ENCODE results near the gene CYB561D1.

The CYB561D1 gene

GRCh38 chr1:109499081-109499480 is 5.2 kb downstream of the CYB561D1 start:
- intact Hi-C loops (cut with DNase I), result no loop called here
- DNase-seq, result peak in 2 of 10 donors; percentile 82 to 88

- DNase-seq, result peak in 2 of 10 donors; percentile 29 to 88
- intact Hi-C loops (cut with DNase I), result no loop called here
These were observed 6.0 kb downstream of the CYB561D1 start for GRCh38 chr1:109499661-109500536.

GRCh38 chr1:109500941-109501381 is 7.1 kb downstream of the CYB561D1 start:
- DNase-seq, result peak in 1 of 10 donors; percentile 61
- intact Hi-C loops (cut with DNase I), result no loop called here

- DNase-seq, result peak in 1 of 10 donors; percentile 77
- intact Hi-C loops (cut with DNase I), result no loop called here
These were observed 7.9 kb downstream of the CYB561D1 start for GRCh38 chr1:109501644-109502363.

GRCh38 chr1:109502364-109502851 is 8.5 kb downstream of the CYB561D1 start:
- intact Hi-C loops (cut with DNase I), result no loop called here
- peak in 1 of 10 donors; percentile 20 for DNase-seq

- intact Hi-C loops (cut with DNase I), result no loop called here
- DNase-seq, result no peak
These were observed 10.0 kb downstream of the CYB561D1 start for GRCh38 chr1:109503935-109504334.

- intact Hi-C loops (cut with DNase I), result no loop called here
- DNase-seq, result no peak
These were observed 11.1 kb downstream of the CYB561D1 start for GRCh38 chr1:109504974-109505373.

- intact Hi-C loops (cut with DNase I), result no loop called here
- peak in 1 of 10 donors; percentile 84 for DNase-seq
These were observed 14.3 kb downstream of the CYB561D1 start for GRCh38 chr1:109508001-109508872.

- intact Hi-C loops (cut with DNase I), result no loop called here
- no peak for DNase-seq
These were observed 14.9 kb downstream of the CYB561D1 start for GRCh38 chr1:109508873-109509175.

GRCh38 chr1:109509176-109510134 is 15.6 kb downstream of the CYB561D1 start, which contains the start of gene AMIGO1:
Gene AMIGO1 (minus strand): TSS chr1:109509727. CDS start chr1:109508912, 815 bp downstream.
- peak in 6 of 10 donors; percentile 37 to 92 (median 72) for DNase-seq
- intact Hi-C loops (cut with DNase I), result no loop called here

- intact Hi-C loops (cut with DNase I), result no loop called here
- DNase-seq, result no peak
These were observed 19.3 kb downstream of the CYB561D1 start for GRCh38 chr1:109513110-109513710.

- DNase-seq, result no peak
- intact Hi-C loops (cut with DNase I), result no loop called here
These were observed 21.0 kb downstream of the CYB561D1 start for GRCh38 chr1:109514846-109515245.

- no peak for DNase-seq
These were observed 23.0 kb downstream of the CYB561D1 start for GRCh38 chr1:109516872-109517271.

GRCh38 chr1:109517337-109517736 is 23.4 kb downstream of the CYB561D1 start:
- intact Hi-C loops (cut with DNase I), result no loop called here
- no peak for DNase-seq

More at GRCh38 chr1:109516872-109517271, 23.0 kb downstream of the CYB561D1 start:
- intact Hi-C loops (cut with DNase I), result no loop called here

- intact Hi-C loops (cut with DNase I), result no loop called here
- DNase-seq, result peak in 1 of 10 donors; percentile 60
These were observed 27.4 kb downstream of the CYB561D1 start for GRCh38 chr1:109521002-109521951.

GRCh38 chr1:109522026-109522425 is 28.1 kb downstream of the CYB561D1 start:
- intact Hi-C loops (cut with DNase I), result no loop called here
- no peak for DNase-seq

GRCh38 chr1:109523706-109524105 is 29.8 kb downstream of the CYB561D1 start:
- no peak for DNase-seq
- intact Hi-C loops (cut with DNase I), result no loop called here

Measured in posterior cingulate gyrus (tissue), 11 donors.